Sigmoid colon (tissue), 7 donors: ENCODE measurements around the gene ABHD15. TPM values are rescaled to one million over a fixed set of nuclear protein-coding genes. Genes with fewer than 3 reads are reported as not detected.
"Not testable (repeated sequence)": the region's sequence is repeated elsewhere in the genome, so short reads cannot be mapped to it uniquely, and the experiment has no call there.

Experiments used
- DNase-seq: peaks from one replicate; pipeline ENCODE4 v3.0.0-alpha.2; 2019
- H3K27ac ChIP-seq, 4 donors: fragments of 200-600 bp; sonication (generic); one replicate each; pipeline ENCODE4 v1.5.1; 2016 to 2019; ENCODE audit warnings: mild to moderate bottlenecking in 1 of 4
- H3K27me3 ChIP-seq, 3 donors: fragments of 200-600 bp; sonication (generic); one replicate each; pipeline ENCODE4 v1.5.1; 2019; ENCODE audit warnings: mild to moderate bottlenecking in 1 of 3
- H3K36me3 ChIP-seq, 4 donors: fragments of 200-600 bp; sonication (generic); one replicate each; pipeline ENCODE4 v1.5.1; 2016 to 2019
- H3K4me1 ChIP-seq, 4 donors: fragments of 200-600 bp; sonication (generic); one replicate each; pipeline ENCODE4 v1.5.1; 2017 to 2019
- H3K4me3 ChIP-seq, 4 donors: fragments of 200-600 bp; sonication (generic); one replicate each; pipeline ENCODE4 v1.5.1; 2017 to 2019; ENCODE audit warnings: mild to moderate bottlenecking in 2 of 4, moderate library complexity in 1 of 4
- H3K9me3 ChIP-seq, 4 donors: fragments of 200-600 bp in 3 of 4; sonication (generic) in 3 of 4; one replicate each; pipeline versions ENCODE4 v1.5.1 to v1.6.1; 2013 to 2019
- CTCF ChIP-seq, 4 experiments: fragments of 450-650 bp in 3 of 4; fragments of 200-600 bp in 1 of 4; IDR thresholded peaks; one replicate each; pipeline ENCODE4 v1.5.1; 2016 to 2019; ENCODE audit warnings: antibody characterized with exemption in 4 of 4, mild to moderate bottlenecking in 3 of 4, moderate library complexity in 2 of 4
- EP300 ChIP-seq, 4 donors: sonication (generic); formaldehyde crosslinking; IDR thresholded peaks; one replicate each; pipeline ENCODE4 v1.6.1; 2017; ENCODE audit warnings: antibody characterized with exemption in 4 of 4
- POLR2A ChIP-seq, 2 donors: fragments of 450-650 bp; IDR thresholded peaks; one replicate each; pipeline ENCODE4 v1.6.1; 2016; ENCODE audit warnings: antibody characterized with exemption in 2 of 2, mild to moderate bottlenecking in 2 of 2, moderate library complexity in 2 of 2
- POLR2AphosphoS5 ChIP-seq, 4 donors: sonication (generic); formaldehyde crosslinking; IDR thresholded peaks; one replicate each; pipeline ENCODE4 v1.6.1; 2017; ENCODE audit warnings: antibody characterized with exemption in 4 of 4
- WGBS, 2 donors: extraction: QIAGEN DNeasy Blood & Tissue Kit; methylation state at CpG; one replicate each; pipeline ENCODE4 v1.1.7; 2013; 5-methylcytosine and 5-hydroxymethylcytosine counted together
- intact Hi-C: fragments of 100-400 bp; cut with DNase I; formaldehyde crosslinking; loops from one replicate; pipeline ENCODE4 v1.15.1; 2023
- polyA plus RNA-seq, 3 donors: library from polyadenylated mRNA; stranded (reverse); fragments of 200-250 nt; gene quantifications; one replicate each; pipeline ENCODE4 v1.2.3, GENCODE V29; 2013
- total RNA-seq, 4 donors: library from RNA; depleted of rRNA; stranded (reverse); fragments of >200 nt; gene quantifications; one replicate each; pipeline ENCODE4 v1.1.0, GENCODE V29; 2016
- donor health status: healthy with polysubstance abuse.
- donor health status: Bipolar disorder and iron deficiency.
- donor health status: healthy.

The ABHD15 gene
- total and polyA plus RNA-seq, 7 donors: 4.1 to 10.8 (median 5.4) TPM

- intact Hi-C loops: no loop called here
- DNase-seq: no peak
- no peaks in the 10 kb centered on the region for H3K9me3 ChIP-seq
- TF ChIP-seq POLR2A (IDR thresholded peaks at IDR 0.05) (no peak), CTCF (IDR thresholded peaks at IDR 0.05) (no peak), EP300 (IDR thresholded peaks at IDR 0.05) (no peak), POLR2AphosphoS5 (IDR thresholded peaks at IDR 0.05) (no peak)
- peaks cover 0 to under 1% (median under 1%) of the 10 kb centered on the region in 4 donors for H3K4me1 ChIP-seq
- no peak overlapping the region for H3K27ac ChIP-seq
- no peak overlapping the region for H3K4me3 ChIP-seq
- peaks cover 0 to 11% (median 0%) of the 10 kb centered on the region in 4 donors for H3K36me3 ChIP-seq
- no peaks in the 10 kb centered on the region for H3K27me3 ChIP-seq
- WGBS, 2 donors: 64 to 80% methylated on average over 2 of the region's 2 CpGs
These were observed 7.2 kb downstream of the ABHD15 start for GRCh38 chr17:29559640-29560039.

GRCh38 chr17:29558139-29558538 is 8.7 kb downstream of the ABHD15 start:
- DNase-seq, H3K4me1 ChIP-seq, H3K9me3 ChIP-seq, H3K27ac ChIP-seq, intact Hi-C loops, H3K4me3 ChIP-seq, H3K27me3 ChIP-seq: not testable (repeated sequence)
- WGBS, 2 donors: 92 to 94% methylated on average over 5 of the region's 5 CpGs
- H3K36me3 ChIP-seq: peaks cover 0 to 11% (median 0%) of the 10 kb centered on the region in 4 donors

- no peak for TF ChIP-seq EP300 (IDR thresholded peaks at IDR 0.05)
- TF ChIP-seq POLR2A (IDR thresholded peaks at IDR 0.05): no peak
- no peak for TF ChIP-seq CTCF (IDR thresholded peaks at IDR 0.05)
- no peak for TF ChIP-seq POLR2AphosphoS5 (IDR thresholded peaks at IDR 0.05)
- no peak for DNase-seq
- Histone ChIP-seq H3K36me3 (peaks cover 0 to 10% (median 0%) of the 10 kb centered on the region in 4 donors), H3K27ac (no peak overlapping the region), H3K4me3 (no peak overlapping the region), H3K4me1 (no peaks in the 10 kb centered on the region), H3K27me3 (no peaks in the 10 kb centered on the region), H3K9me3 (no peaks in the 10 kb centered on the region)
- intact Hi-C loops: no loop called here
These were observed 9.1 kb downstream of the ABHD15 start for GRCh38 chr17:29557739-29558116.

- TF ChIP-seq POLR2A (IDR thresholded peaks at IDR 0.05) (no peak), EP300 (IDR thresholded peaks at IDR 0.05) (no peak), POLR2AphosphoS5 (IDR thresholded peaks at IDR 0.05) (no peak)
- intact Hi-C loops: no loop called here
- Histone ChIP-seq H3K27me3 (no peaks in the 10 kb centered on the region), H3K36me3 (peaks cover 0 to 5% (median 0%) of the 10 kb centered on the region in 4 donors), H3K27ac (no peak overlapping the region), H3K4me3 (no peak overlapping the region), H3K9me3 (no peaks in the 10 kb centered on the region), H3K4me1 (no peaks in the 10 kb centered on the region)
- DNase-seq: no peak
- 86 to 90% methylated on average over 1 of the region's 1 CpG for WGBS, 2 donors
These were observed 9.6 kb downstream of the ABHD15 start for GRCh38 chr17:29557085-29557738.

GRCh38 chr17:29555840-29556239 is 11.0 kb downstream of the ABHD15 start:
- no peak for DNase-seq
- WGBS, 2 donors: 21 to 66% methylated on average over 3 of the region's 3 CpGs
- Histone ChIP-seq H3K4me3 (no peak overlapping the region), H3K4me1 (no peaks in the 10 kb centered on the region), H3K27ac (no peak overlapping the region), H3K9me3 (no peaks in the 10 kb centered on the region), H3K27me3 (no peaks in the 10 kb centered on the region), H3K36me3 (no peaks in the 10 kb centered on the region)
- intact Hi-C loops: no loop called here
- TF ChIP-seq CTCF (IDR thresholded peaks at IDR 0.05): no peak
- no peak for TF ChIP-seq POLR2AphosphoS5 (IDR thresholded peaks at IDR 0.05)
- TF ChIP-seq POLR2A (IDR thresholded peaks at IDR 0.05): no peak
- no peak for TF ChIP-seq EP300 (IDR thresholded peaks at IDR 0.05)
